ENCODE measurements around the gene TCF7L1. TPM values are rescaled to one million over a fixed set of nuclear protein-coding genes. Genes with fewer than 3 reads are reported as not detected.
A peak's percentile ranks its signal among the peaks of the same experiment; 100 is the strongest.

The TCF7L1 gene
- total and polyA plus RNA-seq, 2 of the 13 experiments (the other 11 are each of a cell fraction or from before 2014, with no cell fraction given) = 0.04 to 0.15 TPM

GRCh38 chr2:85259101-85259590 is 126.0 kb downstream of the TCF7L1 start:
- Histone ChIP-seq H3K4me3 (replicated peaks in 1 of 3; ENCODE audit: insufficient read depth in 1 of 3, low read depth in 2 of 3, low read length in 3 of 3) (no peak overlapping the region), H3K4me2 (ENCODE audit: low read depth, low read length) (no peak overlapping the region), H2AFZ (ENCODE audit: low read length) (no peak overlapping the region), H4K20me1 (ENCODE audit: insufficient read depth, low read length) (no peaks in the 10 kb centered on the region), H3K4me1 (ENCODE audit: insufficient read depth, low read length) (peaks cover 27% of the 10 kb centered on the region), H3K27ac (ENCODE audit: extremely low read length, insufficient read depth, low read length) (no peak overlapping the region), H3K79me2 (ENCODE audit: insufficient read depth, low read length) (no peaks in the 10 kb centered on the region), H3K27me3 (ENCODE audit: control insufficient read depth in 1 of 2, insufficient read depth in 2 of 2, low read length in 2 of 2) (peaks cover 4 to 76% of the 10 kb centered on the region in 2 experiments; a peak in 3 of 5 replicates), H3K9me3 (ENCODE audit: low read length) (no peaks in the 10 kb centered on the region), H3K36me3 (replicated peaks in 1 of 2; ENCODE audit: control insufficient read depth in 1 of 2, insufficient read depth in 2 of 2, low read length in 2 of 2) (no peaks in the 10 kb centered on the region), H3K9ac (ENCODE audit: insufficient read depth, low read depth, low read length) (no peak overlapping the region)
- peak; percentile 31; the same call in 2 of the 3 replicates for ATAC-seq
- ChIA-PET CTCF (ENCODE audit: low intra/inter-chr PET ratio, low total read pairs) (no interaction called here), POLR2A (no interaction called here)
- no peak for FAIRE-seq
- no peak for DNase-seq (ENCODE audit: low spot score)
- in situ Hi-C loops (cut with HindIII; ENCODE audit: extremely low pct_ligation_motif_present, low pct_unique_long_range_greater_than_20kb) = no loop called here
- 23% methylated on average over 11 of the region's 11 CpGs for WGBS (ENCODE audit: low lambda C conversion rate)
- BruUV-seq (replicated peaks) = no TSS peak
- intact Hi-C loops (cut with micrococcal nuclease; ENCODE audit: unreplicated experiment) = no loop called here
- TF ChIP-seq ZNF318 (CRISPR knock-in tag; IDR thresholded peaks at IDR 0.05) = no peak
- no peak for TF ChIP-seq ZNF572 (CRISPR knock-in tag; IDR thresholded peaks at IDR 0.05)
- no peak for TF ChIP-seq ZFP41 (CRISPR knock-in tag; IDR thresholded peaks at IDR 0.05; ENCODE audit: borderline replicate concordance)
- no peak for TF ChIP-seq ZNF670 (CRISPR knock-in tag; IDR thresholded peaks at IDR 0.05; ENCODE audit: borderline replicate concordance)
- TF ChIP-seq ZNF687 (CRISPR knock-in tag; IDR thresholded peaks at IDR 0.05) = no peak
- TF ChIP-seq ZSCAN21 (CRISPR knock-in tag; IDR thresholded peaks at IDR 0.05; ENCODE audit: borderline replicate concordance) = no peak
- TF ChIP-seq ZNF350 (CRISPR knock-in tag; IDR thresholded peaks at IDR 0.05; ENCODE audit: borderline replicate concordance, low read depth) = no peak
- TF ChIP-seq FUBP1 (CRISPR knock-in tag; IDR thresholded peaks at IDR 0.05; ENCODE audit: borderline replicate concordance) = no peak

Data from HepG2 (cell line).